Fibroblast of peridontal ligament (primary cell): ENCODE results near the gene PFAS.

Source experiments
- DNase-seq: peaks from one replicate; pipeline ENCODE4 v3.0.0-alpha.2; 2010; ENCODE audit errors: extremely low read depth

The PFAS gene

DNA sequence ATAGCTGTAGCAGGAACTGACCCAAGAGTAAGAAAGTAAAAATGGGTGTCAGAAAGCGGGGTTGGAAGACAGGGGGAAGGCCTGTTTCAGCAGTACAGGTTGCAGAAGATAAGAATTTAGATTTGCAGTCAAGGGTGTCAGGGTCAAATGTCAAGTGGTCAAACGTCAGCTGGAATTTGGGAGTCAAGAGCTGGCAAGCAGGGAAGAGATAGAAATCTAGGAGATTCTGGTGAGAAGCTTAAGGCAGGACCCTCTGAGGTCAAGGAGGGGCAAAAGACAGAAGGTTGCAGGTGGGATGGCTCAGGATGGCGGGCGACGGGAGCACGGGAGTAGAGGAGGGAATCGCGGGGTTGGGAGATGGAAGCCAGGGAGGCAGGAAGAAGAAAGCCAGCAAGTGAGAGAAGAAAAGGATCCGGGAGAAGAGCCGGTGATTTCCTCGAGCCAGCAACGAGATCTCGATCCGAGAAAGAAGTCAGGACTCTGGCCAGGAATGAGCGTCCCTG lies 45.8 kb downstream of the PFAS start:
- no peak for DNase-seq

DNA sequence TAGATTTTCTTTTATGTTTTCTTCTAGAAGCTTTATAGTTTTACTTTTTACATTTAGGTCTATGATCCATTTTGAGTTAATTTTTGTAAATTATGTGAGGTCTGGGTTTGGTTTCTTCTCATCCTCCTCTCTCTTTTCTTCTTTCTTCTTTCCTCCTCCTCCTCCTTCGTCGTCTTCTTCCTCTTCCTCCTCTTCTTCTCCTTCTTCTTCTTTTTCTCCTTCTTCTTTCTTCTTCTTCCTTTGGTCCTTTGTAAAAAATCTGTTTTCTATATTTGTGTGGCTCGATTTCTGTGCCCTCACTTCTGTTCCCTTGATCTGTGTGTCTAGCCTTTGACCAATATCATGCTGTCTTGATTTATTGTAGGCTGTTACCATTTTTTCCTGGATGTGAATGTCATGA lies 51.1 kb downstream of the PFAS start:
- DNase-seq, result no peak

DNA sequence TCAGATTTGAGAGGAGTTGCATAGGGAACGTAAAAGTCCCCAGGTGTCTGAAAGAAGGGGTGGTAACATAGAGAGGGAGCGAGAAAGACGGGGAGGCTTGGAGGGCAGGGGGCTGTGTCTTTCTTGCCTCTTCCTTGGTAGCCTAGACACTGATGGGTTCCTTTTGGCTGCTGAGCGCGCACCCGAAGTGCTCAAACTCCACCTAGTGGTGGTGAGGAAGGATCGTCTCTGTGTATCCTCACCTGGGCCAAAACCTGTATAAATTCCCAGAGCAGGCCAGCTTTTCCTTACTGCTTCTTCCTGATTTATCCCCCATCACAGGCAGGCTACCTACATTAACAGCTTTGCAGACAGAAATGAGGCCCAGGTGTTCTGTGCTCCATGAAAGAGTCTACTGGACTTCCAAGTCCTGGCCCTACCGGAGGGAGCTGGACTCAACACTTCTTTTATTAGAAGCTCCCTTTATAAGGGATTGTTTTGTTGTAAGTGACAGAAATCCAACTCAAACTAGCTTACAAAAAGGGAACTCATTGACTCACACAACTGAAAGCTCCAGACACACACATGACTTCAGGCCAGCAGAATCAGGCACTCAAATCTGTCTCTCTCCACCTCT lies 51.6 kb downstream of the PFAS start:
- DNase-seq, result peak; percentile 63

DNA sequence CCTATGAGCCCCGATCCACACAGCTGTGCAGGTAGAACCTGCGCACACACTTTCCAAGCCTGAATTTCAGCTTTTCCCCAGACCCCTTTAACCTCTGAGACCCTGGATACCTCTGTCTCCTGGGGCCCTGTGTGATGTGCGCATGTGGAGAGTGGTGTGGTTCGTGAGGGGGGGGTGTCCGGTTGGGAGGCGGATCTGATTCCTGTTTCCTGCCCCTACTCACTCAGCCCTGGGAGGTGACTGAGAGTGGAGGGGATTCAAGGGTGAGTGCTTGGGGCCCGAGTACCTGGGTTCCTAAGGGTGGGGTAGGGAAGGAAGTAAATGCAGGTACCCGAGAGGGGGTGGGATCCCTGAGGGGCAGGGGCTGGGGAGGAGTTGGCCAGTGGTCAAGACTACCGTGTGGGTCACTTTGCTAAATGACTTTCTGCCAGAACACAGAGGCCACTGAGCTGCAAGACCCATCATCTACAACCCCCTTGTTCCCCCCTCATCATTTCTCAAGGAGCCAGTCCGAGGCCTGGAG lies 61.6 kb downstream of the PFAS start:
- no peak for DNase-seq

DNA sequence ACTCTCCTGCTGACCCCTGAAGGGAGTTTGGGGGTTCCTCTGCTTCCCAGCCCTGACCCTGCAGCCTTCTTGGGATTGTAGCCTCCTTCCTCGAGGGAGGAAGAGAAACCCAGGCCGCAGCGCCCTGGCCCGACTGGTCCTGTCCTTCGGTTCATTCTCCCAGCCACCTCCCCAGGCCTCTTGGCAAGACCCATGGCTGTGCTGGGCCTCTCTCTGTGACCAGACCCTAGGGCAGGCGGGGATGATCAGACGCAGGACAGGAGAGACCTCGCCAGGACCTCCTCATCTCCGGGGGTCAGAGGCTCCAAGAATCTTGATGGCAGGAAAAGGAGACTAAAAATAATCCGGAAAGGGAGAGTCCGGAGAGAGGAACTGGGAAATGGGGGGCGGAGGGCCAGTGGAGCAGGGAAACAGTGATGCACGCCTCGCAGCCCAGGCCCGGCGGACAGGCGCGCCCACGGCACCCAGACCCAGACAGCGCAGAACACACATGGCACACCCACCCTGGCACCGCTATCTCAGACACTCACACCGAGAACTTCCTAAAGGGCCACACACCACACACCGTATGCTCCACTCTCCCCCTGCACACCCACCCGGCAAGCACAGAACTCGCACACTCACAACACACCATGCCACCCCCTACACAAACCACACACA lies 62.2 kb downstream of the PFAS start:
- no peak for DNase-seq

DNA sequence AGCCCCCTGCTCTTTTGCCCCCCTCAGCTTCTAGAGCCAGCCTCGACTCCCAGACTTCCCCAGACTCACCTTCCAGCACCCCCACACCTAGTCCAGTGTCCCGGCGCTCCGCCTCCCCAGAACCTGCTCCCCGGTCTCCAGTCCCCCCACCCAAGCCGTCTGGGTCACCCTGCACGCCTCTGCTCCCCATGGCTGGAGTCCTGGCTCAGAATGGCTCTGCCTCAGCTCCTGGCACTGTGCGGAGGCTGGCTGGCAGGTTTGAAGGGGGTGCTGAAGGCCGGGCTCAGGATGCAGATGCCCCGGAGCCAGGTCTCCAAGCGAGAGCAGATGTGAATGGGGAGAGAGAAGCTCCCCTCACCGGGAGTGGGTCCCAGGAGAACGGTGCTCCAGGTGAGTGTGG lies 63.2 kb downstream of the PFAS start:
- DNase-seq, result no peak

DNA sequence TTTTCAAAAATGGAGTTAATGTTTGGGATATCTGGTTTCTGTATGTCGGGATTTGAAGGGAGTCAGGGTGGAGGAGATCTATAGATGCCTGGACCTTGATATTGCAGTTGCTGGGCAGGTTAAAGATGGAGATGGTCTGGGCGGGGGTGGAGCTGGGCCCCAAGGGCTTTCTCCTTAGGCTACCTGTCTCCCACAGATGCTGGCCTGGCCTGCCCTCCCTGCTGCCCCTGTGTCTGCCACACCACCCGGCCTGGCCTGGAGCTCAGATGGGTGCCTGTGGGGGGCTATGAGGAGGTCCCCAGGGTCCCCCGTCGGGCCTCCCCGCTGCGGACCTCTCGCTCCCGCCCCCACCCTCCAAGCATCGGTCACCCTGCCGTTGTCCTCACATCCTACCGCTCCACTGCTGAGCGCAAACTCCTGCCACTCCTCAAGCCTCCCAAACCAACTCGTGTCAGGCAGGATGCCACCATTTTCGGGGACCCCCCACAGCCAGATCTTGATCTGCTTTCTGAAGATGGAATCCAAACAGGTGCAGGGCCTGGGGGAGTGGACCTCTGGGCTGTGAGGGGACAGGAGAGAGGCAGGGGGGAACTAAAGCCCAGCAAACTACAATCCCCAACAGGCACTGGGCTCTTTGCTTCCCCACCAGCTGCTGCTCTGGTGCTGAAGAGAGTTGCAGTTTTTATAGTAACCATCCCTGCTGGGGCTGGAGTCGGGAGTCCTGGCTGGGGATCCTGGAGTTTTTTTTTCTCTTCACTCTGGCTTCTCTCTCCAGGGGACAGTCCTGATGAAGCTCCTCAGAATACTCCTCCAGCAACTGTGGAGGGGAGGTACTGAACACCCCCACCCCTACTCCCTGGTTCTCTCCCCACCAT lies 63.9 kb downstream of the PFAS start:
- no peak for DNase-seq

DNA sequence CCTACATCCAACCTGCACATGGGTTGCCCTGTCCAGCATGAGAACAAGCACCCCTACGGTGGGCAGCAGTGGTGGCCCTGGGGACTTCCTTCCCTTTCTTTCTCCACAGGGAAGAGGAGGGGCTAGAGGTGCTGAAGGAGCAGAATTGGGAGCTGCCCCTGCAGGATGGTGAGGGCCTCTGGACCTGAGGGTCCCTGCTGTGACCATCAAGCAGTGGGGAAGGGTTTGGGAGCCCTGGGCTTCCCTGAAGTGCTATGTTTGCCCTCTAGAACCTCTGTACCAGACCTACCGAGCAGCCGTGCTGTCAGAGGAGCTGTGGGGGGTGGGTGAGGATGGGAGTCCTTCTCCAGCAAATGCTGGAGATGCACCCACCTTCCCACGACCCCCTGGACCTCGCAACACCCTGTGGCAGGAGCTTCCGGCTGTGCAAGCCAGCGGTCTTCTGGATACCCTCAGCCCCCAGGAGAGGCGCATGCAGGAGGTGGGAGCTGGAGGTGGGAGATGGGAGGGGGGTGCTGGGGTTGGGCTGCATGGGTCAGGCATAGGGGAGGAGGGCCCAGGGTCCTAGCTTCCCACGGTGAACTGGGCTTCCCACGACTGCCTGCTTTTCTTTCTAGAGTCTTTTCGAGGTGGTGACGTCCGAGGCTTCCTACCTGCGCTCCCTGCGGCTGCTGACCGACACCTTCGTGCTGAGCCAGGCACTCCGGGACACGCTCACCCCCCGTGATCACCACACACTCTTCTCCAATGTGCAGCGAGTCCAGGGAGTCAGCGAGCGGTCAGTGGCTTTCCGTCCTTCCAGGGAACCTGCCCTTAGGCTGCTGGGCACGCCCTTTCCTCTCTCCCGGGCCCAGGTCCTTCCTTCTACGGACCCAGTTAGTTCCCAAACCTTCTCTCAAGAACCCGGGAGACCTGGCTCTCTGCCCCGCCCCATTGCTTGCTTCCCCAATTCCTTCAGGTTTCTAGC lies 66.0 kb downstream of the PFAS start:
- DNase-seq, result no peak

DNA sequence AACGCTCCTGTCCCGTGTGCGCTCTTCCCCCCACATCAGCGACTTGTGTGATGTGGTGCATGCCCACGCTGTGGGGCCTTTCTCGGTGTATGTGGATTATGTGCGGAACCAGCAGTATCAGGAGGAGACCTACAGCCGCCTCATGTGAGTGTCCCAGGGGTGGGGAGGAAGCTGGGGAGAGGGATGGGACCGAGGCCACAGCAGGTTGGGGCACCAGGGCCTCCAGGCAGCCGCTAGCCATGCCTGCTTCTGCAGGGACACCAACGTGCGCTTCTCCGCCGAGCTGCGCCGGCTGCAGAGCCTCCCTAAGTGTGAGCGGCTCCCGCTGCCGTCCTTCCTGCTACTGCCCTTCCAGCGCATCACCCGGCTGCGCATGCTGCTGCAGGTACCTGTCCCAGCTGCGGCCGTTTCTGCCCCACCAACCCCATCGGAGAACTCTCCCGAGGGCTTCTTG lies 66.7 kb downstream of the PFAS start:
- no peak for DNase-seq

DNA sequence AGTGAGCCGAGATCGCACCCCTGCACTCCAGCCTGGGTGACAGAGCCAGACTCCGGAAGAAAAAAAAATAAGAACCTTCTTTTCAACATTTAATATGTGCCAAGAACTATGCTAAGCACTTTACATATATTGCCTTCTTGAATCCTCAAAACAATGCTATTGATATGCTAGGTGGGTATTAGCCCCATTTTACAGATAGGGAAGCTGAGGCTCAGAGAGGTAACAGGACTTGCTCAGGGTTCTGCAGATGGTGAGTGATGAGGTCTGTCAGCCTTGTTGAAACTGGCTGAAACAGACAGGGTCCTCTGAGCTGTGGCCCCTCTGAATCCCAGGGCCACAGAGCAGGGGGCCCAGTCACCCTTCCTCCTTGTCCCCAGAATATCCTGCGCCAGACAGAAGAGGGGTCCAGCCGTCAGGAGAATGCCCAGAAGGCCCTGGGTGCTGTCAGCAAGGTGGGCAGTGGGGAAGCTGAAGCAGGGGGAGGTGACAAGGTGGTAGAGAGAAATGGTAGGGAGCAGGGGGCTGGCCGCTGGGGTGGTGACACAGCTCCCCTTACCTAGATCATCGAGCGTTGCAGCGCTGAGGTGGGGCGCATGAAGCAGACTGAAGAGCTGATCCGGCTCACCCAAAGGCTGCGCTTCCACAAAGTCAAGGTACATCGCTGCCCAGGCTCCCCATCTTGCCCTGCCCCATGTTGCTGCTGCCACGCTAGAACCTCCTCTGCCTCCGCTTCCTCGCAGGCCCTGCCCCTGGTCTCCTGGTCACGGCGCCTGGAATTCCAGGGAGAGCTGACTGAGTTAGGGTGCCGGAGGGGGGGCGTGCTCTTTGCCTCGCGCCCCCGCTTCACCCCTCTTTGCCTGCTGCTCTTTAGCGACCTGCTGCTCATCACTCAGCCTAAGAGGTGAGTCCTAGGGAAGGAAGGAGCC lies 69.2 kb downstream of the PFAS start:
- no peak for DNase-seq
